Activated naive CD4-positive, alpha-beta T cell treated with anti-CD3 and anti-CD28 coated beads, Interleukin-2, amount 10 ng/mL, durations not matched to agents 5 hours and 36 hours (primary cell): ENCODE results near the gene ATPAF1. TPM values are rescaled to one million over a fixed set of nuclear protein-coding genes. Genes with fewer than 3 reads are reported as not detected.

ENCODE experiments used
- total RNA-seq, 2 experiments: library from RNA; stranded (reverse); gene quantifications; one replicate each; pipeline ENCODE4 v1.2.3, GENCODE V29; 2021

ATPAF1 gene
- total RNA-seq: 10 to 100 TPM; 37.2 to 41.3 TPM

GRCh38 chr1:46667782-46668760, at the start of gene ATPAF1:
Gene ATPAF1, minus strand, starts transcription at chr1:46668364. Its CDS starts 42 bp downstream, at chr1:46668322.

GRCh38 chr1:46671554-46671953, 3.4 kb upstream of the ATPAF1 start, which contains the start of gene TEX38:
Gene TEX38, plus strand, starts transcription at chr1:46671854. Its CDS starts 81 bp downstream, at chr1:46671935.

GRCh38 chr1:46616277-46617107, 51.7 kb downstream of the ATPAF1 start, which contains the start of gene MOB3C:
Gene MOB3C, minus strand, starts transcription at chr1:46616811. Its CDS starts 3,490 bp downstream, at chr1:46613321.

GRCh38 chr1:46603858-46604549, 64.2 kb downstream of the ATPAF1 start, which contains the start of gene MKNK1:
Gene MKNK1, minus strand, starts transcription at chr1:46604268. Its CDS starts 20,941 bp downstream, at chr1:46583327.

Other genes starting within 250 kb of the ATPAF1 start
- gene DMBX1, start 178.5 kb downstream of the ATPAF1 start, total RNA-seq: under 1 TPM in 1 of 2 experiments, not detected in 1; 0.10 TPM
- not detected for gene KNCN, start 116.7 kb downstream of the ATPAF1 start, total RNA-seq
- 10 to 100 TPM; 58.9 to 59.6 TPM for gene MKNK1, start 64.1 kb downstream of the ATPAF1 start, total RNA-seq
- gene MOB3C, start 51.6 kb downstream of the ATPAF1 start, total RNA-seq: 10 to 100 TPM; 22.3 to 22.4 TPM
- gene TEX38, start 3.5 kb upstream of the ATPAF1 start, total RNA-seq: not detected
- gene EFCAB14, start 50.8 kb upstream of the ATPAF1 start, total RNA-seq: 10 to 100 TPM; 79.2 to 80.1 TPM
- not detected for gene CYP4B1, start 130.7 kb upstream of the ATPAF1 start, total RNA-seq